Muscle of leg (tissue), 11 donors: Measurements from ENCODE around the gene GTF3C1. TPM values are rescaled to one million over a fixed set of nuclear protein-coding genes. Genes with fewer than 3 reads are reported as not detected.
"Not testable (repeated sequence)": the region's sequence is repeated elsewhere in the genome, so short reads cannot be mapped to it uniquely, and the experiment has no call there.

ENCODE experiments used
- DNase-seq: peaks from one replicate; pipeline ENCODE4 v3.0.0; 2013
- H3K27ac ChIP-seq: one replicate; pipeline ENCODE4 v1.5.1; 2013; ENCODE audit warnings: mild to moderate bottlenecking, low read length, control low read depth
- H3K27me3 ChIP-seq: one replicate; pipeline ENCODE4 v1.6.1; 2013; ENCODE audit warnings: low read length; ENCODE audit not compliant: control insufficient read depth, insufficient read depth
- H3K36me3 ChIP-seq: one replicate; pipeline ENCODE4 v1.6.1; 2013; ENCODE audit warnings: low read length; ENCODE audit not compliant: control insufficient read depth, insufficient read depth
- H3K4me1 ChIP-seq: one replicate; pipeline ENCODE4 v1.6.1; 2013; ENCODE audit warnings: low read length; ENCODE audit not compliant: control insufficient read depth, insufficient read depth
- H3K4me3 ChIP-seq: one replicate; pipeline ENCODE4 v1.5.1; 2013; ENCODE audit warnings: low read length, control low read depth
- H3K9me3 ChIP-seq: replicated peaks from 2 replicates; pipeline ENCODE4 v1.6.1; 2013; ENCODE audit warnings: low read depth, low read length; ENCODE audit not compliant: control insufficient read depth
- WGBS: methylation state at CpG from one replicate; pipeline ENCODE4 v1.1.5; 2013; ENCODE audit warnings: missing lambda C conversion rate; ENCODE audit not compliant: insufficient coverage; 5-methylcytosine and 5-hydroxymethylcytosine counted together
- polyA plus RNA-seq, 8 donors: library from polyadenylated mRNA; unstranded; fragments of 120-200 nt; gene quantifications; one replicate each; pipeline versions ENCODE4 v1.2.1 to v1.2.3, GENCODE V29; 2013; ENCODE audit warnings: inconsistent platforms in 1 of 8, low replicate concordance in 1 of 8; ENCODE audit not compliant: insufficient read length in 8 of 8, insufficient read depth in 1 of 8
- total RNA-seq: library from RNA; stranded (reverse); fragments of 120-200 nt; gene quantifications from one replicate; pipeline ENCODE4 v1.2.4, GENCODE V29; 2013

Gene GTF3C1
- total and polyA plus RNA-seq, 9 donors: 40.7 to 72.0 (median 53.9) TPM

DNA sequence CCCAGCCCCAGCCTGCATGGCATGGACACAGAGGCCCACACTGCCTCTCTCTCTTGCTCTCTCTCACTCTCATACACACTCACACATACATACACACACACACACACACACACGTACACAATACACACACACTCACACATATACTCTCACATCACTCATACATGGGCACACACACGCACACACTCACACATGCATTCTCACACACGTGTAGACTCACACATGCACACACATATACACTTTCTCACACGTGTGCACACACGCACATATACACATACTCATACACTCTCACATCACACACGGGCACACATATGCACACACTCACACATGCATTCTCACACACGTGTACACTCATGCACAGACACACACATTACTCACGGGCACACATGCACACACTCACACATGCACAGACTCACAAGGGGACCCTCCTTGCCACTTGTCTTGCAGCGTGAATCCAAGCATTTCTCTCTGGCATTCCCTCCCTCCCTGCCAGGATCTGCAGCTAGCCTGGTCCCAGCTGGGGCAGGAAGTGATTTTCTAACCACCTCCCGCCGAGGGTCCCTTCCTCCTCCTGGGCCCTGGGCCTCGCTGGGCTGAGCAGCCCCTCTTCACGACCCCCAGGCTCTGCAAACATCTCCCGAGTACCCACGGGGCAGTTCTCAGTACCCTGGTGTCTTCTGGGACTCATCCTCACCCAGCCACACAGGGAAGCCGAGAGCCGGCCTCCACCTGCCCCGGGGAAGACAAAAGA lies 110.3 kb downstream of the GTF3C1 start:
- no peak overlapping the region for H3K4me3 ChIP-seq
- H3K9me3 ChIP-seq: peaks cover 4% of the 10 kb centered on the region
- no peaks in the 10 kb centered on the region for H3K4me1 ChIP-seq
- H3K27me3 ChIP-seq: no peaks in the 10 kb centered on the region
- H3K27ac ChIP-seq: no peak overlapping the region
- no peak for DNase-seq
- H3K36me3 ChIP-seq: no peaks in the 10 kb centered on the region
- WGBS: 63% methylated on average over 15 of the region's 18 CpGs

DNA sequence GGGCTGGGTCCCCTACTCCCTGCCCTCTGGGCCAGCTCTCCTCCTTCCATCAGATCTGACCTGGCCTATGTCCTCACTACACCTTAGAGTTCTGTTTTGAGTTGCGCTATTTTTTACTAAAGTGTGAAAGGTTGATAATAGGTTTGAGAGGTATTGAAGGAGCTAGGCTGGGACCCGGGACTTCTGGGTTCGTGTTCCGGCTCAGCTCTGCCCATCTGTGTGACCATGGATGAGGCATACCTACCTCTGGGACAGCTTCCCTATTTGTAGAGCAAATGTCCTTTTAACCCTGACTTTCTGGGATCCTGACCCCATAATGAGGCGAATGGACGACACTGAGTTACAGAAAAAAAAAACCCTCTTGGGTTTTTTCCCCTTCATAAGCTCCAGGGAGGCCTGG lies 111.8 kb downstream of the GTF3C1 start:
- Histone ChIP-seq H3K4me3 (no peak overlapping the region), H3K9me3 (no peaks in the 10 kb centered on the region), H3K27me3 (no peaks in the 10 kb centered on the region), H3K27ac (no peak overlapping the region), H3K4me1 (no peaks in the 10 kb centered on the region), H3K36me3 (no peaks in the 10 kb centered on the region)
- DNase-seq: no peak
- WGBS: 93% methylated on average over 3 of the region's 6 CpGs

DNA sequence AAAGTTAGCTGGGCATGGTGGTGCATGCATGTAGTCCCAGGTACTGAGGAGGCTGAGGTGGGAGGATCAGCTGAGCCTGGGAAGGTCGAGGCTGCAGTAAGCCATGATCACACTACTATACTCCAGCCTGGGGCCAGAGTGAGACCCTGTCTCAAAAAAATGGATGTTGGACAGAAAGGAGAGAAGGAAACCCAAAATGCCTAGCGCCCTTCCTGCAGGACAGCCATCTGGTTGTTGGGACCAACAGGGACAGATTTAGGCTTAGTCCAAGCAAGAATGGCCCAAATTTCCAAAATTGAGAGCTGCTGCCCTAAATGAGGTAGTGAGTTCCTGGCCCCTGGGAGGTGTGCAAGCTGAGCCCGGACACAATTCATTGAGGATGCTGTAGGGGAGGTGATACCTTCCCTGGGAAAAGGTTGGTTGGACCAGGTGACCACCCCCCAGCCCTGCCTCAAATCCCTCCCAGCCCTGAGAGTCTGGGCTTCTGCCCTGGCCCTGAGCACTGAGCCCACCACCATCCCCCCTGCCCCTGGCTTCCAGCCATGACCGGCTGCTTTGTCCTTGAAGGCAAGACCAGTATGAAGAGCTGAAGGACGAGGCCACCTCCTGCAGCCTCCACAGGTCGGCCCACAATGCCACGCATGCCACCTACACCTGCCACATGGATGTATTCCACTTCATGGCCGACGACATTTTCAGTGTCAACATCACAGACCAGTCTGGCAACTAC lies 112.6 kb downstream of the GTF3C1 start:
- Histone ChIP-seq H3K27me3 (no peaks in the 10 kb centered on the region), H3K4me1 (peaks cover 4% of the 10 kb centered on the region), H3K36me3 (no peaks in the 10 kb centered on the region), H3K4me3 (no peak overlapping the region), H3K27ac (no peak overlapping the region), H3K9me3 (no peaks in the 10 kb centered on the region)
- 84% methylated on average over 7 of the region's 9 CpGs for WGBS
- no peak for DNase-seq

- Histone ChIP-seq H3K36me3 (no peaks in the 10 kb centered on the region), H3K27me3 (no peaks in the 10 kb centered on the region), H3K4me3 (no peak overlapping the region), H3K9me3 (no peaks in the 10 kb centered on the region), H3K27ac (no peak overlapping the region), H3K4me1 (peaks cover 4% of the 10 kb centered on the region)
- no peak for DNase-seq
- WGBS: 55% methylated on average over 2 of the region's 8 CpGs
Measured at GRCh38 chr16:27436065-27436464, 113.6 kb downstream of the GTF3C1 start.

- not testable (repeated sequence) for DNase-seq, H3K27me3 ChIP-seq, H3K4me3 ChIP-seq, H3K27ac ChIP-seq, H3K9me3 ChIP-seq, H3K36me3 ChIP-seq, H3K4me1 ChIP-seq
- 67% methylated on average over 2 of the region's 5 CpGs for WGBS
Measured at GRCh38 chr16:27435146-27435545, 114.6 kb downstream of the GTF3C1 start.

GRCh38 chr16:27434141-27435051 lies 115.3 kb downstream of the GTF3C1 start:
- peaks cover 4% of the 10 kb centered on the region for H3K4me1 ChIP-seq
- 78% methylated on average over 13 of the region's 16 CpGs for WGBS
- DNase-seq: no peak
- no peaks in the 10 kb centered on the region for H3K9me3 ChIP-seq
- H3K27me3 ChIP-seq: no peaks in the 10 kb centered on the region
- H3K4me3 ChIP-seq: no peak overlapping the region
- no peaks in the 10 kb centered on the region for H3K36me3 ChIP-seq
- H3K27ac ChIP-seq: no peak overlapping the region

- WGBS: 69% methylated on average over 8 of the region's 8 CpGs
- Histone ChIP-seq H3K9me3 (no peaks in the 10 kb centered on the region), H3K27me3 (no peaks in the 10 kb centered on the region), H3K4me1 (peaks cover 4% of the 10 kb centered on the region), H3K4me3 (no peak overlapping the region), H3K27ac (no peak overlapping the region), H3K36me3 (no peaks in the 10 kb centered on the region)
- DNase-seq: no peak
Measured at GRCh38 chr16:27433636-27434035, 116.1 kb downstream of the GTF3C1 start.

DNA sequence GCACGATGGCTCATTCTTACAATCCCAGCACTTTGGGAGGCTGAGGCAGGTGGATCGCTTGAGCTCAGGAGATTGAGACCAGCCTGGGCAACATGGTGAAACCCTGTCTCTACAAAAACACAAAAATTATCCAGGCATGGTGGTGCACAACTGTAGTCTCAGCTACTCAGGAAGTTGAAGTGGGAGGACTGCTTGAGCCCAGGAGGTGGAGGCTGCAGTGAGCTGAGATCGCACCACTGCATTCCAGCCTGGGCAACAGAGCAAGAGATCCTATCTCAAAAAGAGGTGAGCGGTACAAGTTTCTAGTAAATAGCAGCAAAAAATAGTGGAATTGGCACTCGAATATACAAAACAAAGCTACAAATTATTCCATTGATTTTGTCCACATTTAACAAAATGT lies 116.5 kb downstream of the GTF3C1 start:
- H3K4me1 ChIP-seq, H3K27me3 ChIP-seq, H3K4me3 ChIP-seq, H3K36me3 ChIP-seq, H3K27ac ChIP-seq, H3K9me3 ChIP-seq, DNase-seq: not testable (repeated sequence)
- 62% methylated on average over 2 of the region's 5 CpGs for WGBS

DNA sequence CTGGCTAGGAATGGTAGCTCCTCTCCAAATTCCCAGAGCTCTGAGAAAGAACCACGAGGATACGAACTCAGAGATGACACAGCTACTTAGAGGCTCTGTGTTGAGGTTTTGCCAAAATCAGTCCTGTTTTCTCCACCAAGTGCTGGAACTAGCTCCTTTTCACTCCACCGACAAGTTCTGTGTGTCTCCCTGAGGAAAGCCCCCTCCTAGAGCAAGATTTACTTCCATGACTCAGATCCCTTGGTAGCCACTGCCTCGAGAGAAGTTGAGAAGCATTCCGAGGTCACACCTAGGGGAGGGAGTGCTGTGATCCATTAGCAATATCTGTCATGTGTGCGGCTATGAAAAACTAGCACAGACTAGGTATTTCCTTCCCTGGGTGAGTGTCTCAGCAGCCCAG lies 117.2 kb downstream of the GTF3C1 start:
- H3K27me3 ChIP-seq: no peaks in the 10 kb centered on the region
- no peak overlapping the region for H3K4me3 ChIP-seq
- no peaks in the 10 kb centered on the region for H3K9me3 ChIP-seq
- WGBS: 17% methylated on average over 3 of the region's 6 CpGs
- DNase-seq: no peak
- H3K4me1 ChIP-seq: peaks cover 4% of the 10 kb centered on the region
- H3K27ac ChIP-seq: no peak overlapping the region
- no peaks in the 10 kb centered on the region for H3K36me3 ChIP-seq
